OCI-LY7 (cell line): ENCODE data around the gene ENTPD1. TPM values are rescaled to one million over a fixed set of nuclear protein-coding genes. Genes with fewer than 3 reads are reported as not detected.

ENCODE experiments used
- BruUV-seq: library from RNA; stranded (reverse); fragments of 400-500 nt; replicated peaks from 2 replicates; lab custom pipeline; 2021; lab: Mats Ljungman, UMichigan
- CTCF ChIA-PET: fragments of 300-600 bp; sonication (Branson Sonifier 250); formaldehyde crosslinking; loops from one replicate; lab custom pipeline; 2022; ENCODE audit warnings: antibody characterized with exemption; ENCODE audit not compliant: unreplicated experiment; lab: Charles Lee
- POLR2A ChIA-PET: fragments of 300-600 bp; sonication (Branson Sonifier 250); formaldehyde crosslinking; loops from one replicate; lab custom pipeline; 2022; ENCODE audit warnings: antibody characterized with exemption; lab: Charles Lee
- DNase-seq: peaks from one replicate; pipeline ENCODE4 v3.0.0-alpha.2; 2015; ENCODE audit warnings: low spot score
- H2AFZ ChIP-seq: fragments of 200-600 bp; sonication (generic), shearing (Covaris generic); 2 replicates; pipeline ENCODE4 v1.6.1; 2014; ENCODE audit warnings: mild to moderate bottlenecking, antibody characterized with exemption, low read length, moderate library complexity
- H3K27ac ChIP-seq: fragments of 200-600 bp; sonication (generic); 2 replicates; pipeline ENCODE4 v1.5.1; 2014; ENCODE audit warnings: mixed run types, low read depth, mild to moderate bottlenecking, moderate library complexity, low read length, inconsistent platforms; ENCODE audit not compliant: poor library complexity, severe bottlenecking
- H3K36me3 ChIP-seq: fragments of 200-600 bp; sonication (generic); 2 replicates; pipeline ENCODE4 v1.6.1; 2014; ENCODE audit warnings: mild to moderate bottlenecking, antibody characterized with exemption, low read length, moderate library complexity, mixed read lengths; ENCODE audit not compliant: insufficient read depth
- H3K4me1 ChIP-seq: fragments of 200-600 bp; sonication (generic); 2 replicates; pipeline ENCODE4 v1.5.1; 2014; ENCODE audit warnings: mild to moderate bottlenecking, low read length; ENCODE audit not compliant: insufficient read depth, poor library complexity, severe bottlenecking
- H3K4me2 ChIP-seq: fragments of 200-600 bp; sonication (generic); 2 replicates; pipeline ENCODE4 v1.6.1; 2014; ENCODE audit warnings: mild to moderate bottlenecking, low read length
- H3K4me3 ChIP-seq: fragments of 200-600 bp; sonication (generic); 2 replicates; pipeline ENCODE4 v1.5.1; 2014; ENCODE audit warnings: mild to moderate bottlenecking, low read depth, low read length; ENCODE audit not compliant: poor library complexity, severe bottlenecking
- H3K79me2 ChIP-seq: fragments of 200-600 bp; sonication (generic); 2 replicates; pipeline ENCODE4 v1.6.1; 2016; ENCODE audit warnings: low read depth, mild to moderate bottlenecking, low read length, moderate library complexity, mixed read lengths; ENCODE audit not compliant: insufficient read depth
- H3K9me2 ChIP-seq: fragments of 200-600 bp; sonication (generic); 2 replicates; pipeline ENCODE4 v1.6.1; 2016; ENCODE audit warnings: mild to moderate bottlenecking, low read length, mixed read lengths; ENCODE audit not compliant: insufficient read depth
- H3K9me3 ChIP-seq: fragments of 200-600 bp; sonication (generic); 2 replicates; pipeline ENCODE4 v1.6.1; 2014; ENCODE audit warnings: mild to moderate bottlenecking, mixed run types, low read length, mixed read lengths
- H4K20me1 ChIP-seq: fragments of 200-600 bp; sonication (generic); 2 replicates; pipeline ENCODE4 v1.6.1; 2014; ENCODE audit warnings: mild to moderate bottlenecking, antibody characterized with exemption, low read length, moderate library complexity, mixed read lengths; ENCODE audit not compliant: insufficient read depth
- CTCF ChIP-seq: fragments of 200-600 bp; sonication (generic); conservative IDR thresholded peaks from 2 replicates; pipeline ENCODE4 v1.5.1; 2014; ENCODE audit warnings: mild to moderate bottlenecking, antibody characterized with exemption, low read length, moderate library complexity, mixed read lengths
- EZH2phosphoT487 ChIP-seq: fragments of 200-600 bp; sonication (generic); IDR thresholded peaks from 2 replicates; pipeline ENCODE4 v1.6.1; 2018; ENCODE audit warnings: low read depth, borderline replicate concordance, mild to moderate bottlenecking, mixed run types, antibody characterized with exemption, low read length, moderate library complexity, mixed read lengths
- intact Hi-C: fragments of 100-400 bp; cut with micrococcal nuclease; formaldehyde crosslinking; loops from one replicate; pipeline ENCODE4 v1.10.0; 2022; ENCODE audit not compliant: unreplicated experiment
- total RNA-seq, 2 experiments: library from RNA; depleted of rRNA in 1 of 2; stranded (reverse); fragments of >200 nt in 1 of 2; shearing (Covaris generic) in 1 of 2; gene quantifications; 2 replicates each; pipeline ENCODE4 v1.2.3, GENCODE V29; 2014 to 2022

Gene ENTPD1
- total RNA-seq, 2 experiments from 2014 or later: 5.1 to 6.7 TPM

- Histone ChIP-seq H3K9me3 (no peaks in the 10 kb centered on the region), H3K79me2 (no peaks in the 10 kb centered on the region), H3K9me2 (no peaks in the 10 kb centered on the region), H2AFZ (no peak overlapping the region), H3K36me3 (no peaks in the 10 kb centered on the region), H3K4me2 (no peak overlapping the region), H3K4me3 (no peak overlapping the region), H4K20me1 (no peaks in the 10 kb centered on the region), H3K4me1 (peaks cover 21% of the 10 kb centered on the region), H3K27ac (no peak overlapping the region)
- intact Hi-C loops: no loop called here
- TF ChIP-seq EZH2phosphoT487: no peak
- no peak for TF ChIP-seq CTCF
- ChIA-PET POLR2A (no interaction called here), CTCF (no interaction called here)
- BruUV-seq: no TSS peak
- no peak for DNase-seq
These were observed 16.9 kb upstream of the ENTPD1 start for GRCh38 chr10:95739056-95739455.

- no peak for TF ChIP-seq EZH2phosphoT487
- peak; percentile 65 for TF ChIP-seq CTCF
- Histone ChIP-seq H4K20me1 (no peaks in the 10 kb centered on the region), H3K9me3 (peaks cover 17% of the 10 kb centered on the region; the same call in 1 of the 2 replicates), H3K9me2 (no peaks in the 10 kb centered on the region), H3K4me1 (peaks cover 29% of the 10 kb centered on the region), H3K27ac (peak overlapping the region; percentile 41), H3K79me2 (no peaks in the 10 kb centered on the region), H3K36me3 (no peaks in the 10 kb centered on the region), H3K4me3 (peak overlapping the region; percentile 39), H2AFZ (peak overlapping the region; percentile 97), H3K4me2 (peak overlapping the region; percentile 53)
- POLR2A ChIA-PET: interaction anchor here (1.1 to 2.7 kb wide), 4 partner anchors 11 to 48 kb away, joined by 3 to 26 read pairs (median 7); partner anchors contain the start of genes ENTPD1 and TCTN3
- TSS peak; percentile 76 for BruUV-seq
- intact Hi-C loops: loop anchor here (2.0 kb wide), 1 partner anchor 15 kb away; the partner anchor contains the start of gene ENTPD1
- CTCF ChIA-PET: interaction anchor here (0.5 to 1.2 kb wide), 4 partner anchors 31 to 123 kb away, joined by 3 to 5 read pairs (median 4); partner anchors contain the start of gene TCTN3
- peak; percentile 54 for DNase-seq
These were observed 14.0 kb upstream of the ENTPD1 start for GRCh38 chr10:95741807-95742467.

GRCh38 chr10:95742485-95742884 lies 13.5 kb upstream of the ENTPD1 start:
- Histone ChIP-seq H3K27ac (peak overlapping the region; percentile 41), H2AFZ (peak overlapping the region; percentile 97), H3K9me2 (no peaks in the 10 kb centered on the region), H3K4me2 (peak overlapping the region; percentile 53), H3K36me3 (no peaks in the 10 kb centered on the region), H3K4me1 (peaks cover 29% of the 10 kb centered on the region), H3K4me3 (peak overlapping the region; percentile 39), H4K20me1 (no peaks in the 10 kb centered on the region), H3K79me2 (no peaks in the 10 kb centered on the region), H3K9me3 (peaks cover 17% of the 10 kb centered on the region; the same call in 1 of the 2 replicates)
- TF ChIP-seq CTCF (no peak), EZH2phosphoT487 (no peak)
- ChIA-PET POLR2A (interaction anchor here (1.1 to 2.7 kb wide), 4 partner anchors 12 to 49 kb away, joined by 3 to 26 read pairs (median 7); partner anchors contain the start of genes ENTPD1 and TCTN3), CTCF (interaction anchor here (0.5 kb wide), 1 partner anchor 48 kb away, joined by 4 read pairs; no protein-coding TSS in a partner anchor)
- intact Hi-C loops: loop anchor here (2.0 kb wide), 1 partner anchor 14 kb away; the partner anchor contains the start of gene ENTPD1
- BruUV-seq: no TSS peak
- DNase-seq: no peak
